SIG-M5 (cell line): Measurements from ENCODE around the gene COMMD3.

Experiments
- DNase-seq: peaks from one replicate; lab custom pipeline; 2025; lab: John Stamatoyannopoulos, UW

Gene COMMD3

DNA sequence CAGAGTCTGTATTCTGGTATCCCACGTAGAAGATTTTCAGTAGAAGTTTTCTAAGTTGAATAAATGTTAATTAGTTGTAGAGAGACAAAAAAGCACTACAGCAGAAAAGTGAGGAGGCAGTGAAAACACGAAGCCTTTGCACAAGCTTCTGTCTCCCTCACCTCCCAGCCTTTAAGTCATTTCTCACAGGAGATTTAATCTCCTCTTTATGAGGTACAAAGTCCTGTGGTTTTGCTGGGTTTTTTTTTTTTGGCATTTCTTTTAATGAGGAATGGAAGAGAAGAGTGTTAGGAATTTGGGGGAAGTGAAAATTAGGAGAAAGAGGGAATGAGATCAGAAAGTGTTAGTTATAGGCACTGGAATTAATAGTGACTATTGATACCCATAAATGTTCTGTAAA, 50.6 kb downstream of the COMMD3 start:
- DNase-seq, result no peak

DNA sequence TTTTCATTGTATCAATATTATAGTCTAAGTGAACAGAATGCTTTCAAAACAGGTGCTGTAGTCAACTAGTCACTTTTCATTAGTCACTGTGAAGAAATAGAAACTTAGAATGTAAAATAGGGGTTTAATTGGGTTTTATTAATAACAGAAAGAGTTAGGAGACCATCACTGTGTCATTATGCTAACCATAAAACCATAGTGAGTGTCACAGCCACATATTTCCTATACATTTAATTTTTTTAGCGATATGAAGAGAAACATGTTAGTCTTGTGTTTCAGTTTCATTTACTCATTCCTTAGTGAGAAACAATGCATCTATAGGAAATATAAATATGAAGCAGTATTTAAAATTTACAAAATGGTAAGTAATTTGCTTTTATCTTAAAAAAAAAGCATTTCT, 51.3 kb downstream of the COMMD3 start:
- DNase-seq, result no peak

DNA sequence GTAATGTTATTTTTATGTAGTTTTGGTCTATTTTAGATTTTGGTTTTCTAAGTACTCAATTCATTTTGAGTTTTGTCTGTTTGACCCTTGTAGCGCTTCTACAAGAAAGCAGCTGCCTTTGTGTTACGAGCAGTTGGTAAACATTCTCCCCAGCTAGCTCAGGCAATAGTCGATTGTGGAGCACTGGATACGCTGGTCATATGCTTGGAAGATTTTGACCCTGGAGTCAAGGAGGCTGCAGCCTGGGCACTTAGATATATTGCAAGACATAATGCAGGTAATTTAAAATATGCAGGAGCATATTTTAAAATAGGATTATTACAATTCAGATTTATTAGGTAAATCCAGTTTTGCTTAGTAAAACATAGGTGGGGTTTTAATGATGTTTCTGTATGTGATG, 52.2 kb downstream of the COMMD3 start:
- DNase-seq, result no peak

DNA sequence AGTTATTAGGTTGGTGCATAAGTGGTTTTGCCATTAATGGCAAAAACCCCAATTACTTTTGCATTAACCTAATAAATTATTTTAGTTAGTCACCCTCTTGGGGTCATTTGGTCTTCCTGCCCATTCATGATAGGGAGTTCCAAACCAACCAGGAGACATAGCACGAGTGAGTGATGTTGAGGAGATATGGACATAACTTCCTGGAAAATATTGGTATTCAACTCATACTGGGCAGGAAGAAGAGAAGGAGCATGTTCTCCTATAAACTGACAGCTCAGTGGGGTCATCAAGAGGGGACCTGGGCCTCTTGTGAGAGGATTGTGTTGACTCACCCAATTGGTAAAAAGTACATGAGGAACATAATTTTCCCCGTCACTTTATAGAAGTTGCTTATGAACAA, 52.8 kb downstream of the COMMD3 start:
- DNase-seq, result no peak

- peak; percentile 44 for DNase-seq
Measured at GRCh38 chr10:22369434-22370072, 53.4 kb downstream of the COMMD3 start.
